Right lobe of liver (tissue), 6 donors: ENCODE results near the gene TRRAP. TPM values are rescaled to one million over a fixed set of nuclear protein-coding genes. Genes with fewer than 3 reads are reported as not detected.

Experiments
- ATAC-seq, 4 donors: fragments of 200-7000 bp; cut with Tn5 transposase; one replicate each; pipeline ENCODE4 v1.9.1; 2020; ENCODE audit warnings: mild to moderate bottlenecking in 4 of 4, moderate library complexity in 4 of 4
- DNase-seq, 3 donors: peaks; one replicate each; pipeline ENCODE4 v3.0.0-alpha.2; 2020
- H3K27ac ChIP-seq, 3 donors: fragments of 200-600 bp; one replicate each; pipeline ENCODE4 v1.8.0; 2022
- H3K27me3 ChIP-seq, 2 donors: fragments of 200-600 bp; one replicate each; pipeline ENCODE4 v1.8.0; 2022
- H3K36me3 ChIP-seq, 4 donors: fragments of 200-600 bp; sonication (generic) in 1 of 4; one replicate each; pipeline versions ENCODE4 v1.5.1 to v1.8.0; 2017 to 2022; ENCODE audit warnings: control low read depth in 1 of 4
- H3K4me1 ChIP-seq, 4 donors: fragments of 200-600 bp; sonication (generic) in 1 of 4; one replicate each; pipeline versions ENCODE4 v1.5.1 to v1.8.0; 2017 to 2022; ENCODE audit warnings: control low read depth in 1 of 4
- H3K4me3 ChIP-seq, 3 donors: fragments of 200-600 bp; one replicate each; pipeline ENCODE4 v1.8.0; 2022
- H3K9me3 ChIP-seq, 4 donors: fragments of 200-600 bp; sonication (generic) in 1 of 4; one replicate each; pipeline versions ENCODE4 v1.5.1 to v1.8.0; 2017 to 2022; ENCODE audit warnings: control low read depth in 1 of 4
- CTCF ChIP-seq, 4 donors: fragments of 200-600 bp in 3 of 4; fragments of 450-650 bp in 1 of 4; IDR thresholded peaks; one replicate each; pipeline versions ENCODE4 v1.5.1 to v1.8.0; 2016 to 2022; ENCODE audit warnings: antibody characterized with exemption in 4 of 4, mild to moderate bottlenecking in 2 of 4
- POLR2A ChIP-seq: fragments of 450-650 bp; IDR thresholded peaks from one replicate; pipeline ENCODE4 v1.6.1; 2017; ENCODE audit warnings: antibody characterized with exemption, mild to moderate bottlenecking
- WGBS: methylation state at CpG from one replicate; pipeline ENCODE4 v1.1.6; 2018; ENCODE audit warnings: low coverage, low lambda C conversion rate; ENCODE audit not compliant: insufficient coverage; ENCODE audit errors: missing lambda C conversion rate; 5-methylcytosine and 5-hydroxymethylcytosine counted together
- intact Hi-C, 2 donors: fragments of 100-400 bp; cut with DNase I; formaldehyde crosslinking; loops; one replicate each; pipeline versions ENCODE4 v1.11.2 to v1.14.1; 2022
- total RNA-seq, 6 experiments: library from RNA; depleted of rRNA in 2 of 6; stranded (reverse); fragments of >200 nt in 2 of 6; fragmentation: NEBNext Ultra II Directional in 3 of 6; extraction: Animal tissue kit (Norgen Biotek cat#: 25700) in 3 of 6; gene quantifications; one replicate each; pipeline versions ENCODE4 v1.1.0 to v1.2.4, GENCODE V29; 2016 to 2023
- donor health status: DM: no; HTN: yes; CAD: no.
- donor health status: DM: no; HTN: no; CAD: no.
- donor health status: DM: no; HTN: no; CAD: no.
- donor health status: DM: no; HTN: yes; CAD: no.
- donor health status: DM: no; HTN: yes; CAD: no.

Gene TRRAP
- total RNA-seq, 6 experiments from 2014 or later: 16.1 to 20.5 (median 18.6) TPM

- Histone ChIP-seq H3K27ac (no peak overlapping the region), H3K27me3 (no peaks in the 10 kb centered on the region), H3K4me1 (no peaks in the 10 kb centered on the region), H3K4me3 (no peak overlapping the region), H3K36me3 (peaks cover 0 to 64% (median 27%) of the 10 kb centered on the region in 4 donors), H3K9me3 (no peaks in the 10 kb centered on the region)
- ATAC-seq (no peak), DNase-seq (no peak)
- no peak for TF ChIP-seq CTCF (IDR thresholded peaks at IDR 0.05)
- no peak for TF ChIP-seq POLR2A
- 96% methylated on average over 8 of the region's 13 CpGs for WGBS
- intact Hi-C loops: no loop called here
Measured at GRCh38 chr7:98995111-98995510, 116.8 kb downstream of the TRRAP start.

- Histone ChIP-seq H3K27ac (no peak overlapping the region), H3K9me3 (no peaks in the 10 kb centered on the region), H3K4me1 (no peaks in the 10 kb centered on the region), H3K27me3 (no peaks in the 10 kb centered on the region), H3K36me3 (peaks cover 0 to 58% (median 27%) of the 10 kb centered on the region in 4 donors), H3K4me3 (no peak overlapping the region)
- DNase-seq (no peak), ATAC-seq (no peak)
- TF ChIP-seq POLR2A (no peak), CTCF (IDR thresholded peaks at IDR 0.05) (no peak)
- WGBS: 92% methylated on average over 16 of the region's 16 CpGs
- intact Hi-C loops: no loop called here
Measured at GRCh38 chr7:98995523-98996149, 117.3 kb downstream of the TRRAP start.

- Histone ChIP-seq H3K4me3 (no peak overlapping the region), H3K27ac (no peak overlapping the region), H3K4me1 (no peaks in the 10 kb centered on the region), H3K27me3 (no peaks in the 10 kb centered on the region), H3K36me3 (peaks cover 0 to 55% (median 25%) of the 10 kb centered on the region in 4 donors), H3K9me3 (no peaks in the 10 kb centered on the region)
- TF ChIP-seq CTCF (IDR thresholded peaks at IDR 0.05) (no peak), POLR2A (no peak)
- WGBS: 89% methylated on average over 15 of the region's 15 CpGs
- ATAC-seq: no peak
- intact Hi-C loops: no loop called here
- DNase-seq: no peak
Measured at GRCh38 chr7:98996150-98996552, 117.8 kb downstream of the TRRAP start.

GRCh38 chr7:98997846-98998245, 119.5 kb downstream of the TRRAP start:
- DNase-seq (no peak), ATAC-seq (no peak)
- no peaks in the 10 kb centered on the region for H3K27me3 ChIP-seq
- H3K36me3 ChIP-seq: peaks cover 0 to 39% (median 15%) of the 10 kb centered on the region in 4 donors
- H3K4me3 ChIP-seq: no peak overlapping the region
- no peak overlapping the region for H3K27ac ChIP-seq
- WGBS: 90% methylated on average over 3 of the region's 3 CpGs
- no peaks in the 10 kb centered on the region for H3K9me3 ChIP-seq
- no peaks in the 10 kb centered on the region for H3K4me1 ChIP-seq
- TF ChIP-seq POLR2A (no peak), CTCF (IDR thresholded peaks at IDR 0.05) (no peak)
- intact Hi-C loops: no loop called here
